Endodermal cell (in vitro differentiated cells): Measurements from ENCODE around the gene HHIP. TPM values are rescaled to one million over a fixed set of nuclear protein-coding genes. Genes with fewer than 3 reads are reported as not detected.
"Not testable (repeated sequence)": the region's sequence is repeated elsewhere in the genome, so short reads cannot be mapped to it uniquely, and the experiment has no call there.

ENCODE experiments used
- DNase-seq: peaks from one replicate; pipeline ENCODE4 v3.0.0-alpha.2; 2017
- H3K27ac ChIP-seq: 2 replicates; pipeline ENCODE4 v1.5.1; 2013; ENCODE audit warnings: mild to moderate bottlenecking, low read depth, low read length, moderate library complexity
- H3K27me3 ChIP-seq: 2 replicates; pipeline ENCODE4 v1.6.1; 2013; ENCODE audit warnings: mild to moderate bottlenecking, low read length, moderate library complexity; ENCODE audit not compliant: insufficient read depth, control insufficient read depth, poor library complexity, severe bottlenecking
- H3K36me3 ChIP-seq: 2 replicates; pipeline ENCODE4 v1.7.0; 2013; ENCODE audit warnings: mild to moderate bottlenecking, low read length, moderate library complexity; ENCODE audit not compliant: control insufficient read depth, insufficient read depth
- H3K4me1 ChIP-seq: one replicate; pipeline ENCODE4 v1.7.0; 2013; ENCODE audit warnings: low read length; ENCODE audit not compliant: control insufficient read depth, insufficient read depth
- H3K4me3 ChIP-seq: 2 replicates; pipeline ENCODE4 v1.5.1; 2013; ENCODE audit warnings: mild to moderate bottlenecking, low read length, moderate library complexity
- H3K9ac ChIP-seq: 2 replicates; pipeline ENCODE4 v1.6.1; 2013; ENCODE audit warnings: mild to moderate bottlenecking, low read length, moderate library complexity; ENCODE audit not compliant: poor library complexity, severe bottlenecking; ENCODE audit errors: extremely low read depth
- H3K9me3 ChIP-seq: 2 replicates; pipeline ENCODE4 v1.6.1; 2013; ENCODE audit warnings: mild to moderate bottlenecking, low read length, moderate library complexity; ENCODE audit not compliant: control insufficient read depth
- H3K27ac Mint-ChIP-seq: 2 replicates; pipeline ENCODE4 v1.8.0; 2020; ENCODE audit warnings: mixed read lengths
- H3K27me3 Mint-ChIP-seq: 2 replicates; pipeline ENCODE4 v1.8.0; 2021; ENCODE audit warnings: mild to moderate bottlenecking, mixed read lengths; ENCODE audit not compliant: insufficient read depth
- H3K36me3 Mint-ChIP-seq: 2 replicates; pipeline ENCODE4 v1.8.0; 2020; ENCODE audit warnings: low read depth, mixed read lengths
- H3K4me1 Mint-ChIP-seq: 2 replicates; pipeline ENCODE4 v1.8.0; 2020; ENCODE audit warnings: mixed read lengths
- H3K4me3 Mint-ChIP-seq: 2 replicates; pipeline ENCODE4 v1.8.0; 2020; ENCODE audit warnings: mild to moderate bottlenecking, moderate library complexity, mixed read lengths
- H3K9me3 Mint-ChIP-seq: 2 replicates; pipeline ENCODE4 v1.8.0; 2020; ENCODE audit warnings: mild to moderate bottlenecking, mixed read lengths
- WGBS, 2 experiments: methylation state at CpG; one replicate each; pipeline versions ENCODE4 v1.1.5 to v1.1.7; 2013; ENCODE audit warnings: missing lambda C conversion rate in 2 of 2, mixed read lengths in 1 of 2; ENCODE audit not compliant: insufficient coverage in 1 of 2, insufficient read length in 1 of 2; 5-methylcytosine and 5-hydroxymethylcytosine counted together
- total RNA-seq, 2 donors: library from RNA; stranded (reverse); fragmentation: NEBNext Ultra II Directional in 1 of 2; extraction: Animal tissue kit (Norgen Biotek cat#: 25700) in 1 of 2; gene quantifications; 2 replicates in 1 of 2; 3 replicates in 1 of 2; pipeline ENCODE4 v1.2.1, GENCODE V29; 2021
- TF ChIP-seq, protein P1 (sequence below): fragments of 200-600 bp; sonication (generic); conservative IDR thresholded peaks from 2 replicates; pipeline ENCODE4 v1.5.0; 2021; ENCODE audit warnings: antibody characterized with exemption, mild to moderate bottlenecking

Gene HHIP
- total RNA-seq, 2 donors from 2014 or later: 1.8 to 3.4 TPM

DNA sequence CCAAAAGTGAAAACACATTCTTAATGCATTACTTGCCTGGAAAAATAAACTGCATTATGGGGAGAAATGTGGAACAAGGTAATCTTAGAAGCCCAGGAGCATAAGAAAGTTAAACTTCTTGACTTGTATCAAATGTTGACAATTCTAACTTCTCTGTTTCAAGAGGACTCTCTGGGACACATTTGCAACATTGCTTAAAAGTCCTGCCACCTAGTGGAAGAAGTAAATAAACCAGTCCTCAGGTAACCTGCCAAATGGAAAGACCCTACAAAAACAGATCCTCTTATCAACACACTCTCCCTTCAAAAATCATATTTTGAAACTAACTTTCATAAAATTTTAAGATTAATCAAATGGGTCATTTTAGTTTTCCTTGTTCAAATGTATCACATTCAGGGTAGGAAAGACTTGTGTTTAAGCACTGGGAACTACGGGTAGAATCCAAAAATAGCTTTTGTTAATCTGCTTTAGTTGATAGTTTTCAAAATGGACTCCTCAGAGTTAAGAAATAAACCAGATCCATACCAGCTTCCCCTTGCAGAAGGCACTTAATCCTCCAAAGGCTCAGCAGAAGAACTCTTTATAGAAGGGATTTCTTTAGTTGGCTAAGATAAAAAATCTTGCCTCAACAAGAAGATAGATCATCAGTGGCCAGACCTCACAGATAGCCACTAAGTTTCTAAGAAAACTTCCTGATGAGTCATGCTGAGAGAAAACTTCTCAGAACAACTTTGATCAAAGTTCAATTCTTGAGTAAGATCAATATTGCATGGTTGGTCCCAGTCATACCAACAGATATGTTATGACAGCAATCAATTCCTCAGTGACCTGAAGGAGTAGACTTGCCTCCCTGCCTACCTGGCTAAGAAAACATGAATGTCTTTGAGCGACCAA is 141.7 kb downstream of the HHIP start:
- WGBS, 2 experiments: 89 to 100% methylated on average over 2 of the region's 2 CpGs

DNA sequence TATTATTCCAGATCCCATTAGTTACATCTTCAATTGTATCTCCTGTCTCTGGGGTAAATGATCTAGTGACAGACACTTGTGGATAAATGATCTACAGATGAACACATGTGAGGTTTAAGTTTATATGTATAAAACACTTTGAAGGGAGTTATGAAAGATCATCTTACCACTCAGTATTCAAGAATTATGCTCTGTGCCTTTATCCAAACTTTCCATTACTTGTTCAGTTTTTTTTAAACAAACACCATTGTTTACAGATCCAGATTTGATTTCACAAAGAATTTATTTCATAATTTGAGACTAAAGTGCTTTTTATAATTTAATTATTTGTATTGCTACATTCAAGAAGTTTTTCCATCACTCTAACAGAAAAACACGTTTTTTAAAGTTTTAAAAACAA is 142.5 kb downstream of the HHIP start:
- peaks cover 7% of the 10 kb centered on the region for H3K4me1 Mint-ChIP-seq
- peaks cover 16% of the 10 kb centered on the region for H3K9me3 Mint-ChIP-seq

More for the DNA sequence above, 141.7 kb downstream of the HHIP start:
- Histone ChIP-seq H3K27ac (no peak overlapping the region), H3K4me1 (no peaks in the 10 kb centered on the region), H3K36me3 (no peaks in the 10 kb centered on the region), H3K9me3 (peaks cover 12% of the 10 kb centered on the region), H3K4me3 (no peak overlapping the region), H3K9ac (no peak overlapping the region), H3K27me3 (no peaks in the 10 kb centered on the region)
- no peak for DNase-seq
- Mint-ChIP-seq H3K27ac (no peak overlapping the region), H3K27me3 (no peaks in the 10 kb centered on the region), H3K9me3 (peaks cover 16% of the 10 kb centered on the region), H3K4me3 (no peak overlapping the region), H3K4me1 (peaks cover 7% of the 10 kb centered on the region), H3K36me3 (no peaks in the 10 kb centered on the region)
- TF ChIP-seq, protein P1, sequence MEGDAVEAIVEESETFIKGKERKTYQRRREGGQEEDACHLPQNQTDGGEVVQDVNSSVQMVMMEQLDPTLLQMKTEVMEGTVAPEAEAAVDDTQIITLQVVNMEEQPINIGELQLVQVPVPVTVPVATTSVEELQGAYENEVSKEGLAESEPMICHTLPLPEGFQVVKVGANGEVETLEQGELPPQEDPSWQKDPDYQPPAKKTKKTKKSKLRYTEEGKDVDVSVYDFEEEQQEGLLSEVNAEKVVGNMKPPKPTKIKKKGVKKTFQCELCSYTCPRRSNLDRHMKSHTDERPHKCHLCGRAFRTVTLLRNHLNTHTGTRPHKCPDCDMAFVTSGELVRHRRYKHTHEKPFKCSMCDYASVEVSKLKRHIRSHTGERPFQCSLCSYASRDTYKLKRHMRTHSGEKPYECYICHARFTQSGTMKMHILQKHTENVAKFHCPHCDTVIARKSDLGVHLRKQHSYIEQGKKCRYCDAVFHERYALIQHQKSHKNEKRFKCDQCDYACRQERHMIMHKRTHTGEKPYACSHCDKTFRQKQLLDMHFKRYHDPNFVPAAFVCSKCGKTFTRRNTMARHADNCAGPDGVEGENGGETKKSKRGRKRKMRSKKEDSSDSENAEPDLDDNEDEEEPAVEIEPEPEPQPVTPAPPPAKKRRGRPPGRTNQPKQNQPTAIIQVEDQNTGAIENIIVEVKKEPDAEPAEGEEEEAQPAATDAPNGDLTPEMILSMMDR: peak; percentile 86

DNA sequence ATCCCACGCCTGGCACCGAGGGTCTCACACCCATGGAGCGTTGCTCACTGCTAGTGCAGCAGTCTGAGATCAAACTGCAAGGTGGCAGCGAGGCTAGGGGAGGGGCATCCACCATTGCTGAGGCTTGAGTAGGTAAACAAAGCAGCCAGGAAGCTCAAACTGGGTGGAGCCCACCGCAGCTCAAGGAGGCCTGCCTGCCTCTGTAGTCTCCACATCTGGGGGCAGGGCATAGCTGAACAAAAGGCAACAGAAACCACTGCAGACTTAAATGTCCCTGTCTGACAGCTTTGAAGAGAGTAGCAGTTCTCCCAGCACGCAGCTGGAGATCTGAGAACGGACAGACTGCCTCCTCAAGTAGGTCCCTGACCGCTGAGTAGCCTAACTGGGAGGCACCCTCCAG is 146.0 kb downstream of the HHIP start:
- not testable (repeated sequence) for DNase-seq, H3K36me3 Mint-ChIP-seq, H3K4me3 Mint-ChIP-seq, H3K4me3 ChIP-seq, H3K4me1 ChIP-seq, H3K36me3 ChIP-seq, H3K27me3 ChIP-seq, H3K27me3 Mint-ChIP-seq, H3K9ac ChIP-seq, H3K27ac ChIP-seq, H3K27ac Mint-ChIP-seq
- H3K9me3 ChIP-seq: peaks cover 16% of the 10 kb centered on the region
- peaks cover 11% of the 10 kb centered on the region for H3K4me1 Mint-ChIP-seq
- 93% methylated on average over 7 to 8 of the region's 8 CpGs for WGBS, 2 experiments
- H3K9me3 Mint-ChIP-seq: peaks cover 36% of the 10 kb centered on the region

More for the DNA sequence above, 142.5 kb downstream of the HHIP start:
- no peaks in the 10 kb centered on the region for H3K36me3 ChIP-seq
- WGBS, 2 experiments: 60% methylated on average over 1 of the region's 1 CpG; no CpG with 5 or more reads in 1 of the 2 experiments
- DNase-seq: no peak
- no peak overlapping the region for H3K27ac Mint-ChIP-seq
- no peak overlapping the region for H3K27ac ChIP-seq
- peaks cover 12% of the 10 kb centered on the region for H3K9me3 ChIP-seq
- no peaks in the 10 kb centered on the region for H3K27me3 ChIP-seq
- TF ChIP-seq, protein P1: no peak
- H3K4me3 Mint-ChIP-seq: no peak overlapping the region
- no peak overlapping the region for H3K4me3 ChIP-seq
- H3K9ac ChIP-seq: no peak overlapping the region
- no peaks in the 10 kb centered on the region for H3K4me1 ChIP-seq
- no peaks in the 10 kb centered on the region for H3K27me3 Mint-ChIP-seq
- no peaks in the 10 kb centered on the region for H3K36me3 Mint-ChIP-seq
